Fibroblast of skin of right quadriceps (primary cell): Measurements from ENCODE around the gene SPINT1.

Experiments used
- DNase-seq: peaks from one replicate; pipeline ENCODE4 v3.0.0-alpha.2; 2013

SPINT1 gene

DNA sequence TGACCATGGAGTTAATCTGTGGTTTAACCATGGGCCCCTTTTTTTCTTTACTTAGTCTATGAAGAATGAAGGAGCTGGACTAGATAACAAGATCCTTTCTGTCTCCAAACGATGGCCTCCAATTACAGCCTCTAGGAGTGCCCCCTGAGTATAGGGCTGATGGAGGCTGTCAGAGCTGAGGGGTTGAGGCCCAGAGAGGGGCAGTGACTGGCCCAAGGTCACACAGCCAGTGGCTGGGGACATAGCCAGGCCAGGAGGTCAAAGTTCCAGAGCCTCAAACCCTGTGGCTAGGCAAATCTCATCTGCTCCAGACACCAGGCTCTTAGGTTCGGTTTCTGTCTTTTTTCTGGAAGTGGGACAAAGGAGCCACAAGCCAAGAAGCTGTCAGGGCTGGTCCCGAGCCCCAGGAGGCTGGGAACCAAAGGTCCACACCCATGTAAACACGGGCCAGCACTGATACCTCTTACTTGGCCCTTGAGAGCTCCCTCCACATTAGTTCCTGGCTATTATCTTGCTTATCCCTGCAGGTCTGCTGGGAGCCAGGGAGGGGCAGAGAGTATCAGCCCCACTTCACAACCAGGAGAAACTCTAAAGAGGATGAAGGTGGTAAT lies 19.9 kb downstream of the SPINT1 start:
- DNase-seq = no peak

DNA sequence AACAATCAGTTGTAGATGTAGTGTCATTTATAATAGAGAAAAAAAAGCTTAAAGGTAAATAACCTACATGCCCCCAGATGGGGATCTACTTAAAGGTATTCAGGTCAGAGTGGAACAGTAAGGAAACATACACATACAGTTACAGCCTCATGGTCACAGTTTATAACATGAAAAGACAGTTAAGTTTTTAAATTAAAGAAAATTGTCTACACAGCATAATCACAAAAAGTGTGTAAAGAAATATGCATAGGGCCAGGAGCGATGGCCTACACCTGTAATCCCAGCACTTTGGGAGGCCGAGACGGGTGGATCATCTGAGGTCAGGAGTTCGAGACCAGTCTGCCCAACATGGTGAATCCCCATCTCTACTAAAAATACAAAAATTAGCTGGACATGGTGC lies 23.4 kb downstream of the SPINT1 start:
- no peak for DNase-seq

DNA sequence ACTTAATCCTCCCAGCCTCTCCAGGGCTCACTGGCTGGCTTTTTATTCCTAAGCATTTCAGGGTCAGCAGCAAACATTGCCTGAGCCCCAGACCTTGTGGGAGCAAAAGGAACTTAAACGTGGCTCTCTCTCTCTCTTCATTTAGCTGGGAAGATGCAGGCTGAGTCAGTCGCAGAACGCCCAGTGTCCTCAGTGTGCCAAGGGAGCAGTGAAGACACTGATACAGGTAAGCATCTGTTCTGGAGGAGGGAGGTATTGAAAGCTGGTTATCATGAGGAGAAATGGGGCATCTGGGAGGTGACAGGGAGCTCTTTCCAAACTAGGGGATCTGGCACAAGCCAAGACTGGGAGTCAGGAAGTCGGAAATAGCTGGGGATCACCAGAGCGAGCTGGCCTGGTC lies 25.8 kb downstream of the SPINT1 start:
- no peak for DNase-seq

DNA sequence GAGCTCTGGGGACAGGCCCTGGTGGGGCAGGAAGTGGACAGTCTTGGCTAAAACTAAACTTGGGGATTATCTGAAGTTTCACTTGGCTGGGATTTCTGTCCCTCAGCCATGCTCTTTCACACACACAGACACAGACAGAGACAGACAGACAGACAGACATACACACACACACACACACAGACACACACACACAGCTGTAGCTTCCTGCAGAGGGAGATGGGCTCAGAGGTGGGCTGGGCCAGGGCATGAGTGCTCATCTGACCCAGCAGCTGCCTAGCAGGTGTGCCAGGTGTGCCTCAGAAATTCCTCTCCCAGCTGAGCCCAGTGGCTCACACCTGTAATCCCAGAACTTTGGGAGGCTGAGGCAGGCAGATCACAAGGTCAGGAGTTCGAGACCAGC lies 26.9 kb downstream of the SPINT1 start:
- DNase-seq = no peak

DNA sequence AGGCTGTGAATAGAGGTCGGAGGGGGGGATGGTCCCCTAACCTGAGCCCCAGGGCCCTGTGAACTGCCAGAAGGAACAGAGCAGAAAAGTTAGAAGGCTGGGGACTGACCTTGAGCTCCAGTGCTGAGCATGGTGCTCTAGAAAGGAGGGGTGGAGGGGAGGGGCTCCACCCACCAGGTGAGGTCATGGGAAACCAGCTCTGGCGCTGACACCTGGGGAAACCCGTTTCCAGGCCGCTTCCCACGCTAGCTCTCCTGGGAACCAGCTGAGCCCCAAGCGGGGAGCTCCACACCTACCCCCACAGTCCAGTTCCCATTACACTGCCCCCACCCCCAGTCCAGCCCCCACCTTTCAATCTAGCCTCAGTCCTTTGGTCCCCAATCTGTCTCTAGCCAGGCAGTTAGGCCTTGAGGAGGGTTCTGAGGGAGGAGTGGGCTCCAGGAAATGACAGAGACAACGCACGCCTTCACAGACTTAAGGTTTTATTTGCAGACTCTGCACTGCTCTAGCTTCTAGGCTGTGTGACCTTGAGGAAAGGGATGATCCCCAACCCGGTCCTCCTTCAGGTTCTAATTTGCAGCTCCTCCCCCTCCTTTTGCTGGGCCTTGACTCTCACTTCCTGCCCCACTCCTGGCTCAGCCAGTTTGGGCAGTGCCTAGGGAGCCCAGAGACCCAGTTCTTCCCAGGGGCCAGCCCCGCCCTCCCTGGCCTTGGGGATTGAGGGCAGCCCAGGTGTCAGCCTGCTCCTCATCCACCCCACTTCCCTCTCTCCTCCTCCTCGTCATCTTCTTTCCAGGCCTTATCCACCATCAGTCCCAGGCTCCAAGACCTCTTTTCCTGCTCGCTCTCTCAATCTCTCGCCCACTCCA lies 28.1 kb downstream of the SPINT1 start:
- DNase-seq = no peak

DNA sequence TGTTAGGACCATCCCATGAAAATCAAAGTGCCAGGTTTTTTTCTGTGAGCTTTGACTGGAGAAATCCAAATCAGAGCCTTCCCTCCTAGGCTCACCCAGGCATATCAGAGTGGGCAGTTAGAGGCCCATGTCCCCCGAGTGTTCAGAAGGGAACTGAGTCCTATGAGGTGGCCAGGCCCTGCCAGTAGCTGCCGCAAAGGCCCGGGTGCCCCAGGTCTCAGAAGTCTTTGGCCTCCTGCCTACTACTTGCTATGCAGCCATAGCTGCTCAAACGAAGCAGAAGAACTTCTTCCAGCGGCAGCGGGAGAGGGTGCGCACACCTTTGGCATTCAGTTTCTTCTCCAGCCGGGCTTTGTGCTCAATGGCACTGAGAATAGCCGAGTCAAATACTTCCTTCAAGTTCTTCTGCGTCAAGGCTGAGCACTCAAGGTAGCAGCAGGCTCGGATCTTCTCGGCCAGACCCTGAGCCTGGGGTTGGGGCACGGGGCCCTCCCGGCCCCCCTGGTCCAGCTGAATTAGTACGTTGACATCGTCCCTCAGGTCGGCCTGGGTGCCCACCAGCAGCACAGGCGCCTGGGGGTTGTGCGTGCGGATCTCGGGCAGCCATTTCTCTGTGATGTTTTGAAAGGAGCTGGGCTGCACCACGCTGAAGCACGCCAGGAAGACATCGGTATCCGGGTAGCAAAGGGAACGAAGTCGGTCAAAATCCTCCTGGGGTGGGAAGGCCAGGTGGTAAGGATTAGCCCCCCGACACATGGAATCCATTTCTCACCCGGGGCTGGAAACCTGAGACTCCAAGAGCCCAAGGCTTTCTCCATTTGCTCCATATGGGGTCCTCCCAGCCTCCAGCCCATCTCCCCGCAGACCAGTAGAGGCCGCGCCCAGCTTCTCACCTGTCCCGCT lies 29.2 kb downstream of the SPINT1 start:
- DNase-seq = no peak

DNA sequence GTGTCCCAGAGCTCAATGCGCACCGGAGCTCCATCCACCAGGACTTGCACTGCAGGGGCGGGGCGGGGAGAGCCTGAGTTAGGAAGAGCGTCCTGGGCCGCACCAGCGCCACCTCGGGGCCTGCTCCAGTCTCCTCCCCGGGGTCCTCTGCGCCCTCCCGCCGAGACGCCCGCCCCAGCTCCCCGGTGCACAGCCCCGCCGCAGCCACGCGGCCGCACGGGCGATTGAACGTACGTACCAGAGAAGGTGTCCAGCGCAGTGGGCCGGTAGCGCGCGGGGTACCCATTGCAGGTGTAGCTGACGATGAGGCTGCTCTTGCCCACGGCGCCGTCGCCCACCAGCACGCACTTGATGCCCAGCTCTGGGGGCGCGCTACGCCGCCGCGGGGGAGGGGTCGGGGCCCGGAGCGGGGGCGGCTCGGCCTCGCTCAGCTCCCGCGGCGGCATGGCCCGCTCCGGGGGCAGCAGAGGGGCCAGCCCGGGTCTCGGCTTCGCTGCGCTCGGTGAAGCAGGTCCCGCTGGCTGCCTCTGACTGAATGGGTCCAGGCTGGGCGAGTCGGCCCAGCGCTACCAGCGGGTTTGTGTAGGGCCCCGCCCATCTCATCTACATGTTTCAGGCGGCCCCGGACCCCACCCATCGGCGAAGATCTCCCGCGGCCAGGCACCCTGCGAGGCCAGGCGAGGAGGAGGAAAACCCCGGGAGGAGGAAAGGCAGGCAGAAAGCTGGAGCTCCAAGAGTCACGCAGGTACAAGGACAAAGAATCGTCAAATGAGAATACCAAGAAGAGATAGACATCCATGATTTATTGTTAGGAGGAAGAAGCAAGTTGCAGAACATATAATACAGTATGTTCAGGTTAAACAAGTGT lies 30.1 kb downstream of the SPINT1 start, which contains the start of gene RHOV:
Gene RHOV (minus strand): TSS at position 541 of the 868 bp plus-strand sequence. CDS start 95 bp downstream, at position 446.
- peak; percentile 48 for DNase-seq

DNA sequence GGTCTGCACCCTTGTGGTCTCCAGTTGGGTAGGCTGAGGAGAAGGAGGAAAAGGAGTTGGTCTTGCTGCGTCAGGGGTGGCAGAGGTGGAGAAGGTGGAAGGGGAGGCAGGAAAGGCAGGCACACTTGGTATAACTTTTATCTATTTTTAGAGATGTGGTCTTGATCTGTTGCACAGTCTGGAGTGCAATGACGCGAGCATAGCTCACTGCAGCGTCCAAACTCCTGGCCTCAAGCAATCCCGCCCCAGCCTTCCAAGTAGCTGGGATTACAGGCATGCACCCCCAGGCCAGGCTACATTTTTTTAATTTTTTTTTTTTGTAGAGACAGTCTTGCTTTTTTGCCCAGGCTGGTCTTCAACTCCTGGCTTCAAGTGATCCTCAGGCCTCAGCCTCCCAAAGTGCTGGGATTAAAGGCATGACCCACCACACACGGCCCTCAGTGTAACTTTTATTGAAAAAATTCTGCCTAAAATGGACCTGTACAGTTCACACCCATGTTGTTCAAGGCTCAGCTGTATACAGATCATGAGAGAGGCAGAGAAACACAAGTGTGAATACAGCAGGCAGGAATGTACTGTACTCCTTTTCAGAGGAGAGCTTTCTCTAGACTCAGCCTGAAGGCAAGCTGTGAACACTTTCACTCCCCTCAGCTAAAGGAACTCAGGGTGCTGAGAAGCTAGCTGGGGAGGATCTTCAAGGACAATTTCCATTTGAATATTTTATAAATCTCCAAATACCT lies 32.3 kb downstream of the SPINT1 start:
- no peak for DNase-seq

DNA sequence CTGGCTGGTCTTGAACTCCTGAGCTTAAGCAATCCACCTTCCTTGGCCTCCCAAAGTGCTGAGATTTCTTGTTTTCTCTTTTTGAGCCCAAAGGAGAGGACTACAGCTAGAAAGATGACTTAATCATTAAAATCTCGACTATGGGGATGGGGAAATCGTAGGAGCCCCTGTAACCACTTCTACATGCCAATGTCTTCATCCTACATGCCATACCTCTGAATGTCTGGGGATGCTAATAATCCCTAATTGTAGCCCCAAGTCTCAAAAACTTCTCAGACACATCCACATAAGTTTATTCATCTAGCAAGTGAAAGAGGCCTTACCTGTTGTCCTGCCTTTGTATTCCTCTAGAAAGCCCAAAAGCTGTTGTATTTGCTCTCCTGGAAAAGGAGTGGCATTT lies 33.8 kb downstream of the SPINT1 start:
- no peak for DNase-seq

DNA sequence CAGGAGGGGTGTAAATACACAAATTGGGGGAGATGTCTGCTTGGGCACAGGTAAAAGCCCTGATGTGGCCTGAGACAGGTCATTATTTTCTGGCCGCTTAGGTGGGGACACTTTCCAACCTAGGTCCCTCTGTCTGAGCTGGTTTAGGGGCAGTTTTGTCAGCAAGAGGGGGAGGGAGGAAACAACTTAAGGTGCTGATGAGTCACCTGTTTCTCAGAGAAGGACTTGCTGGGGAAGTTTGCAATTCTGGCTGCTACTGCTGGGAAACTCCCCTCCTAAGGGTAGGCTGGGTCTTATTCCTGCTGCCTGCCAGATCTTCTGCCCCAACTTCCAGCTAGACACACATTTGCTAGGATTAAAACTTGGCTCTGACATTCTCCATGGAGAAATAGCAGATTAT lies 34.9 kb downstream of the SPINT1 start:
- DNase-seq = no peak

DNA sequence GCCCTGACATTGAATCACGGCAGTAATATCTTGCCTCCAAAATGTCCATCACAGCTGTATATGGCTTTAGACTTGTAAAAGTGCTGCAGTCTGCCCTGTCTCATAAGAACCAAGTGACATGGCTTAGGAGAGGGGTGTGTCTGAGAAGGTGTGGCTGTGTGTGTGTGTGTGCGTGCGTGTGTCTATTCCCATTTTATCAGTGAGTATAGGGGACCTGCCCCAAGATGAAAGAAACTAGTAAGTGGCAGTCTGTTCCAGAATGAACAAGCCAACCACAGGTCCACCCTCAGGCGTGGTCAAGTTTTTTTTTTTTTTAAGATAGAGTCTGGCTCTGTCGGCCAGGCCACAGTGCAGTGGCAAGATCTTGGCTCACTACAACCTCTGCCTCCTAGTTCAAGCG lies 35.8 kb downstream of the SPINT1 start:
- DNase-seq = no peak

DNA sequence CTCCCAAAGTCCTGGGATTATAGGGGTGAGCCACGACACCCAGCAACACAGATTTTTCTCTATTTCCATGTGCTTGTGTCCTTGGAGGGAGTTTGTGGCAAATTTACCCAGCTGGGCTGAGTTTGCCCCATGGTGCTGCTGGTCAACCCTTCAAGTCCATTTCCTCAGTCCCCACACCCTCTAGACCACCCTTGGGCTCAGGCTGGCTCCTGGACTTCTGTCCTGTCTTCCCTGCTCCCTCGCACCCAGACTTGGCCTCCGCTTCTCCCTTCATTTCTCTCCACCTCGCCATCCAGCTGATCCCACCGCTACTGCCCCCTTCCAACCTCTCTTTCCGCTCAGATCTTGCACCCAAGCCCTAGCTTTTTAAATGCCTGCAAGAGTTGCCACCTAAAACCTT lies 37.5 kb downstream of the SPINT1 start:
- no peak for DNase-seq

DNA sequence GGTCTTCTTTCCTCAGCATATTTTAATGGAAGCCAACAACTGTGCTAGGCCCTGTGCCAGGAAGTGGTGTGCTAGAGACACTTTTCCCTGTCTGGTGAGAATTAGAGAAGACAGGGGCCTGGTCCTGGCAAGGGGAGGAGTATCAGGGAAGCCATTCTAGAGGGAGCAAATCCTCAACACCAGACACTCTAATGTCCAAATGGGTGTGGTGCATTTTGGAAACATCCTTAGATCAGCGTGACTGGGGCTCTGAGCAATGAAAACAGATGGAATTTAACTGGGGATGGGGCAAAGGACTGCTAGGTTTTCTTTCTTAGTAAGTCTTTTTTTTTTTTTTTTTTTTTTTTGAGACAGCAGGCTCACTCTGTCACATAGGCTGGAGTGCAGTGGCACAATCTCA lies 42.7 kb downstream of the SPINT1 start:
- DNase-seq = no peak

DNA sequence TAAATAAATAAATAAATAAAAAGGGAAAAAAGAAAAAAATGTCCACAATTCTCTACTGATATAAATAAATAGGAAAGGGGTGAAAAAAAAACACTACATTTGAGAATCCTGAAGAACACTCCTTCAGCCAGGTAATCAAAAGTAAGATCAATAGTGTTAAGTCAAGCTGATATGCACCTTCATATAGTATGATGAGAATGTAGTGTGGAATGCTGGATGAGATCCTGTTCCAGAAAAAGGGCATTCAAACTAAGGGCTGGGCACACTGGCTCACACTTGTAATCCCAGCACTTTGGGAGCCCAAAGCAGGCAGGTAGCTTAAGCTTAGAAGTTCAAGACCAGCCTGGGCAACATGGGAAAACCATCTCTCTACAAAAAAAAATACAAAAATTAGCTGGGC lies 45.3 kb downstream of the SPINT1 start:
- DNase-seq = no peak

DNA sequence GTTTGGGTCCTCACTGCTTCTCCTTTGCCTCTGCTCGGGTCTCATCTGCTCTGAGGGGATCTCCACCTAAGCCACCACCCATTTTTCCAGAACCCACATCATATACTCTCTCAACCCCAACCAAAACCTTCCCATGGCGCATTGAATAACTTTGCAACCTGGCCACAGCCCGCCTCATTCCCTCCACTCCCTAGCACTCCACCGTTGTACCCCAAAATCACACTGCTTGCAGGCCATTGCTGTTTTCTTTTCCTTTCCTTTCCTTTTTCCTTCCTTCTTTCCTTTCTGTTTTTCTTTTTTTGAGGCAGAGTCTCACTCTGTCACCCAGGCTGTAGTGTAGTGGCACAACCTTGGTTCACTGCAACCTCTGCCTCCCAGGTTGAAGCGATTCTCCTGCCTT lies 47.3 kb downstream of the SPINT1 start:
- no peak for DNase-seq

DNA sequence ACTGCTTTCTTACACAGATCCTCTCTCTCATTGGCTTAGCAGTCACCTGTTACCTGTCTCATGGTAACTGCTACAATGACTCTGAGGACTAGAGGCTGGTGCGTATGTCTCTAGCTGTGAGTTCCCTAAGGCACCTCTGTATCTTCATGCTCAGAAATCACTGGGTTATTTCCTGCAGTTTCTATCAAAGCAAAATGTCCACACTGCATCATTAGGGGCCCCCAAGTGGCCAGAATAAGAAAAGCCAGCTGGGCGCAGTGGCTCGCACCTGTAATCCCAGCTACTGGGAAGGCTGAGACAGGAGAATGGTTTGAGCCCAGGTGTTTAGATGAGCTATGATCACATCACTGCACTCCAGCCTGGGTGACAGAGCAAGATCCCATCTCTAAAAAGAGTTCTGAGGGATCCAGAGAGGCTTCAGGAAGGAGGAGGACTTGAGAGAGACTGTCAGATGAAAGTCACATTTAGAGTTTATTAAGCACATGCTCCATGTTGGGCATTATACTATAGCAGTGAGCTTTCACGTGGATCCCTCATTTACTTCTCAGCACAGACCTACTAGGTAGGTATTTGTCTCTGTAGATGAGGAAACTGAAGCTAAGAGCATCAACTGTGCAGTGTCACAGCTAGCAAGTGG lies 48.1 kb downstream of the SPINT1 start:
- DNase-seq = peak; percentile 36

DNA sequence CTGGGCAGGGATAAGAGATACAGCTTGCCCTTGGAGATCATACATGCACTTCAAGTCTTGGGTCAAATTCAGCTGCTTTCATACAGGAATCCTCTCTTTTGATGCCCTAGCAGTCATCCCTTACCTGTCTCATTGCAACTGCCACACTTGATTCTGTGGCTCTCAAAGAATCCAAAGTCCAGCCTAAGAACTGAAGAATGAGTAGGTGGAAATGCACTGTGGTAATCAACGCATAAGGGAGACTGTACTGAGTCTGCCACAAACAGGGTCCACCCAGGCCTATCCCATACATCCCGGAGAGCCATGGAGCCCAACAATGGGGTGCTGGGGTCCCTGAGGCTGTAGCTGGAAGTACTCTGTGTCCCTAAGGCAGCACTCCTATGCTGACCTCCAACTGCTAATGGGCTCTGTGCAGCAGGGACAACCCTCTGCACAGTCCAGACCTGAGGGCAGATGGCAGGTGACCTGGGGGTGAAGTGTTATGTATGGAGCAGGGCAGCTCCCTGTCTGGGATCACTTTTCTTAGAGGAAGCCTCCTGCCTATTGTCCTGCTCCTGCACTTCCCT lies 48.7 kb downstream of the SPINT1 start:
- no peak for DNase-seq

DNA sequence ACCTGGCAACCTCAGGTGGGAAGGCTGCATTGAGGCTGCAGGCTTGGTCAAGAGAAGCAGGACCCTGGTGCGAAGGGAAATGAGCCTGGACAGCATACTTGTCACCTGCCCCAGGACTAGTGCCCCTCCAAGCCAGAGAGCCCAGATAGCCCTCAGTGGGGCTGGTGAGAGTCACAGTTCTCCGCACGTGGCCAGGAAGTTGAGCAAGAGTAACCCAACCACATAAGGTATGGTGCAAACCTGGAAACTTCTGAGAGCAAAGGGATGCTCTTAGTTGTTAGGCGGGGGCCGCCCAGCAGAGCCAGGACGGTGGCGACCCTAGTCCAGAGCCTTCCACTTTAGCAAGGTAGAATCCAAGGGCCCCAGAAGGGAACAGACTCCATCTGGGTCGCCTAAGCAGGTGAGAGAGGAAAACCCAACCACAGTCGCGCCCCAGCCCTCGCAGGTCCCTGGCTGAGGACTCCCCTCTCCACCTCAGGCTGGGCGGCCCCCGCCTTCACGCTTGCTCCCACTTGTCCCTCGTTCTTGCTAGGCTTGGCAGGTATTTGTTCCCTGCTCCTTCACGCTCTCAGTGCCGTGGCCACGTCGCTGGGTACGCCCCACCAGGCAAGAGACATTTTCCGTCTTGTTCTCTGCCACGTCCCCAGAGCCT lies 49.3 kb downstream of the SPINT1 start:
- DNase-seq = no peak

DNA sequence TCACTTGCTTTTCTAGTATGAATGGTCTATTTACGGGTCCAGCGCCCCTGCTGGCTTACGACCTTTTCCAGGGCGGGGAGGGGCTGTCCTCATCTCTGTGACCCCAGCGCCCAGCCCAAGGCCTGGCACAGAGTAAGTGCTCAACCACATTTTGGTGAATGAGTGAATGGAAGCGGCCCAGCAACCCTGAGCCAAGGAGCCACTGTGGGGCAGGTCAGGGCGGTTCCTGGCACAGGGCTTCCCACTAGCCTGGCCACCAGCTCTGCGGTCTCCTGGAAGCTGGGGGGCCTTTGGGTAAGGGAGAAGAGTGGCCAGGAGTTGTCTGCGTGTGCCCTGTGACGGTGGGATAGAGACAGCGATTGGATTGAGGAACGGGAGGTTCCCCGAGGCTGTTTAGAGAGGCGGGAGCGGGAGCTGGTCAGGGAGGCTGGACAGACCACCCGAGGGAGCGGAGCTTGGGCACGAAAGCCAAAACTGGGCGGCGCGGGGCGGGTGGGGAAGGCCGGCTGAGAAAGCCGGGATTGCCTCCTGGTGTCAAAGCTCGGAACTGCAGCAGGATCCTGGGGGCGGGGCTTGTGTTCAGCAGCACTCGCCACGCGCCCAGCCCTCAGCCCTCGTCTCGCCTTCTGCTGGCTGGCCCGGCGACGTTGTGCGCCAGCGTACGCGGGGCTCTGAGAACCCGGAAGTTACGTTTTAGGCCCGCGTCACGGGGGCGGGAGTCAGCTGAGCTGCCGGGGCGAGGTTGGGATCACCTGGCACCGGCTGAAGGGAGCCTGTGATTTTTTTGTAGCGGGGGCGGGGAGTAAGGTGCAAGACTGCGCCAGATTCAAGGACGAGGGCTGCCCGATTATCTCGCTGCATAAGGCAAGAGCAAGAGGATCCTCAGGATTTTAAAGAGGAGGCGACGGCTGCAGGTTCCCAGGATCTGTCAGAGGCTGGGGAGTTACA lies 50.2 kb downstream of the SPINT1 start, which contains the start of gene VPS18:
Gene VPS18 (plus strand): TSS at position 718 of the 948 bp plus-strand sequence. CDS start 319 bp downstream, outside the sequence.
- DNase-seq = peak; percentile 95
